SU-DHL-6 (cell line): ENCODE results near the gene ABCB8.

Experiments used
- EZH2phosphoT487 ChIP-seq: fragments of 200-600 bp; sonication (generic), shearing (Covaris generic); conservative IDR thresholded peaks from 2 replicates; pipeline ENCODE4 v1.6.1; 2018; ENCODE audit warnings: mild to moderate bottlenecking, antibody characterized with exemption, low read length, moderate library complexity, mixed read lengths
- TF ChIP-seq, protein P1 (sequence below): fragments of 200-600 bp; sonication (generic); IDR thresholded peaks from one replicate; pipeline ENCODE4 v1.5.1; 2017; ENCODE audit warnings: antibody characterized with exemption, mild to moderate bottlenecking, low read length, moderate library complexity; ENCODE audit not compliant: insufficient read depth, poor library complexity, severe bottlenecking

DNA sequence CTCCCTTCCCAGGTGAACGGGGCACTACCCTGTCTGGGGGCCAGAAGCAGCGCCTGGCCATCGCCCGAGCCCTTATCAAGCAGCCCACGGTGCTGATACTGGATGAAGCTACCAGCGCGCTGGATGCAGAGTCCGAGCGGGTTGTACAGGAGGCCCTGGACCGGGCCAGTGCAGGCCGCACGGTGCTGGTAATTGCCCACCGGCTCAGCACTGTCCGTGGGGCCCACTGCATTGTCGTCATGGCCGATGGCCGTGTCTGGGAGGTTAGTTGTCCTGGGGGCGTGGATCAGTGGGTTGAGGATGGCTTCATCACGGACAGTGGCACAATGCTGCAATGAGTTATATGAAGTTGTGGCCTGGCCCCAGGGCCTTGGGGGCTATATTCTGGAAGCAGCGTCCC is 15.7 kb downstream of the ABCB8 start:
- TF ChIP-seq EZH2phosphoT487, result no peak
- TF ChIP-seq, protein P1, sequence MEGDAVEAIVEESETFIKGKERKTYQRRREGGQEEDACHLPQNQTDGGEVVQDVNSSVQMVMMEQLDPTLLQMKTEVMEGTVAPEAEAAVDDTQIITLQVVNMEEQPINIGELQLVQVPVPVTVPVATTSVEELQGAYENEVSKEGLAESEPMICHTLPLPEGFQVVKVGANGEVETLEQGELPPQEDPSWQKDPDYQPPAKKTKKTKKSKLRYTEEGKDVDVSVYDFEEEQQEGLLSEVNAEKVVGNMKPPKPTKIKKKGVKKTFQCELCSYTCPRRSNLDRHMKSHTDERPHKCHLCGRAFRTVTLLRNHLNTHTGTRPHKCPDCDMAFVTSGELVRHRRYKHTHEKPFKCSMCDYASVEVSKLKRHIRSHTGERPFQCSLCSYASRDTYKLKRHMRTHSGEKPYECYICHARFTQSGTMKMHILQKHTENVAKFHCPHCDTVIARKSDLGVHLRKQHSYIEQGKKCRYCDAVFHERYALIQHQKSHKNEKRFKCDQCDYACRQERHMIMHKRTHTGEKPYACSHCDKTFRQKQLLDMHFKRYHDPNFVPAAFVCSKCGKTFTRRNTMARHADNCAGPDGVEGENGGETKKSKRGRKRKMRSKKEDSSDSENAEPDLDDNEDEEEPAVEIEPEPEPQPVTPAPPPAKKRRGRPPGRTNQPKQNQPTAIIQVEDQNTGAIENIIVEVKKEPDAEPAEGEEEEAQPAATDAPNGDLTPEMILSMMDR, result no peak
